GM12865 (cell line): ENCODE results near the gene RRP7A.

Experiments used
- DNase-seq: peaks from one replicate; pipeline ENCODE4 v3.0.0; 2010; ENCODE audit warnings: low read depth
- H3K4me3 ChIP-seq: 2 replicates; pipeline ENCODE4 v1.5.1; 2011; ENCODE audit warnings: mild to moderate bottlenecking, low read depth, low read length, control low read depth
- CTCF ChIP-seq: IDR thresholded peaks from 2 replicates; pipeline ENCODE4 v1.5.1; 2011; ENCODE audit warnings: low read length, control low read depth, low read depth, inconsistent platforms; ENCODE audit not compliant: insufficient read depth; ENCODE audit errors: missing control alignments

The RRP7A gene

GRCh38 chr22:42472671-42473070, 46.9 kb downstream of the RRP7A start:
- no peak for TF ChIP-seq CTCF
- H3K4me3 ChIP-seq: no peak overlapping the region
- no peak for DNase-seq

- no peak for DNase-seq
- no peak for TF ChIP-seq CTCF
- H3K4me3 ChIP-seq: no peak overlapping the region
Observed at GRCh38 chr22:42471441-42471840, 48.2 kb downstream of the RRP7A start.

- no peak for TF ChIP-seq CTCF
- no peak overlapping the region for H3K4me3 ChIP-seq
- no peak for DNase-seq
Observed at GRCh38 chr22:42470366-42471082, 49.1 kb downstream of the RRP7A start.

- DNase-seq: no peak
- no peak for TF ChIP-seq CTCF
- H3K4me3 ChIP-seq: no peak overlapping the region
Observed at GRCh38 chr22:42468841-42469240, 50.8 kb downstream of the RRP7A start.

GRCh38 chr22:42462016-42462415, 57.6 kb downstream of the RRP7A start:
- no peak for DNase-seq
- no peak for TF ChIP-seq CTCF
- no peak overlapping the region for H3K4me3 ChIP-seq

- no peak for TF ChIP-seq CTCF
- DNase-seq: no peak
- H3K4me3 ChIP-seq: no peak overlapping the region
Observed at GRCh38 chr22:42461511-42461910, 58.1 kb downstream of the RRP7A start.
